NCI-H2227 treated with DMSO at 0.1 percent for 48 hours (cell line): ENCODE results near the gene WBP2.

Experiments used
- DNase-seq: peaks from one replicate; lab custom pipeline; 2025; lab: John Stamatoyannopoulos, UW

Gene WBP2

DNA sequence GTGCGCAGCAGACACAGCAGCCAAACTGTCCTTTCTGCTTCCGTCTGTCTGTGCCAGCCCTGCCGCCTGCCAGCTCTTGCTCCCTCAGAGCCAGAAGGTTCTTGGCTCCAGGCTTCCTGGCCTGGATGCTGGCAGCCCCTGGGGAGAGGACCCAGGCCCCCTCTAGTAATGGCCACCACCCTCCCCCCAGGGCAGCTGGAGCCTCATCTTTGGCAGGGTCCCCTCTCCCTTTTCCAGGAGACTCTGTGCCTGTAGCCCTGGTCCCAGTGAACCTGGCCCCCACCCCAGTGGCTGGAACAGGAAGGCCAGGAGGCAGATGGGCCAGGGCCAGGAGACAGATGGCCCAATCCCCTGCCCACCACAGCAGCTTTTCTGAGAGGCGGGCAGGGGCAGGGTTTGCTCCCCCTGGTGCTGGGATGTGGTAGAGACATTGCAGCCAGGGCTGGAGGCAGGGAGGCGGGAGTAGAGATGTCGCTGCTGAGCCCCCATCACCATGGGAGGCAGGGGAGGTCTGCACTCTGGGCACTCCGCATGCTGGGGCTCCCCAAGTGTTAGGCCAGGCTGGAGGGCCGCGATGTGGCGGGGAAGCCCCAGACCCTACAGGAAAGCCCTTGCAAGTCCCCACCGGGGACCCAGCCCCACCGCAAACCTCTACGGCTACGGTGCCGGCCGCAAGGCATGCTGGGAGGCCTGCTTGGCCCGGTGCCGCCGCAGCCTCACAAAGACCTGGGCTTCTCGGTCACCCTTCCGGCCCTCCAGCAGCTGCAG lies 27.6 kb downstream of the WBP2 start:
- DNase-seq = peak; percentile 50

DNA sequence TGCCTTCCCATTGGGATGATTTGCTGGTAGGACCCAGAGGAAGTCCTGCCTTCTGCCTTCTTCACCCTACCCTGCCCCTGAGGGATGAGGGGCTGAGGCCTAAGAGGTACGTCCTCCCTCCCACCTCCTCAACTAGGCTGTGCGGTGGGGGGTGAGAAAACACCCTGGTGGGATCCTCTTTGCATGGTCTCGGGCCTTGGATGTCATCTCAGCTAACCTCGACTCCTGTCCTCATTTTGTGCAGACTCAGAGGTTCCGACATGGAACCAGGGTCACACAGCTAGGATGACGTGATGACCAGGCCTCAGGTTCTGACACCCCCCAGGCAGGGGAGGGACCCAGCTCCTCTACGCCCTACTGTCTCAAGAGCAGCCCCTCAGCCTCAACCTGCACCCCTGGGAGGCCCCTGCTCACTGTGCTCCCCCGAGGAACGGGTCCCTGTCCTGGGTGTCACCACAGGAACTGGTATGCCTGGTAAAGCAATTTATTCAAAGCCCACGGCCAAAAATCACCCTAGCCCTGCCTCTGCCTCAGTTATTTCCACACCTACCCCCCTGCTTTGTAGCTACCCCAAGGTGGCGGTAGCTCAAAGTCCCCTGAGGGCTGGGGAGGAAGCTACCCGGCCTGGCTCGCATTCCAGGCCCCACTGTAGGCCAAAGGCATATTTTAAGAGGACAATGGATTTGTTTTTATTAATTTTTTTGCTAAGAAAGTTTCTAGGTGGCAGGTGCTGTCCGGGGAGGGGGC lies 28.4 kb downstream of the WBP2 start:
- no peak for DNase-seq

DNA sequence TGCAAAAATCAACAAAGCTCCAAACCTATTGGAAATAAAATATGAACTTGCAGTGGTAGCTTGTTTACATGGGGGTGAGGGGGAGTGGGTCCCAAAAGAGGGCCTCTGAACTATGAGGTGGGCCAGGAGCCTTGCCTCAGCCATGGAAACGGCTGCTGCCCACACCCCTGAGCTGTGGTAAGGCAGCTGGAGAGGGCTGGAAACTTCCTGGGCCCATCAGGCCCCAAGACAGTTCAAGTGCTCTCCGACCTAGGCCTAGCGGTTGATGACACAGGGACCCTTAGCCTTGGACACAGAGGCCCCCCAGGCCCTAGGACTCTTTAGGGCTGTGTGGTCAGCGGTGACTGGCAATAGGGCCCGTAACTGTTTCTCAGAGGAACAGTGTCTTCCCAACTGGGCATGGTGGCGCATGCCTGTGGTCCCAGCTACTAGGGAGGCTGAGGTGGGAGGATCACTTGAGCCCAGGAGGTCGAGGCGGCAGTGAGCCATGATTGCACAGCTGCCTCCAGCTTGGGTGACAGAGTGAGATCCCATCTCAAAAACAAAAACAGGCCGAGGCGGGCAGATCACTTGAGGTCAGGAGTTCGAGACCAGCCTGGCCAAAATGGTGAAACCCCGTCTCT lies 29.3 kb downstream of the WBP2 start:
- no peak for DNase-seq

DNA sequence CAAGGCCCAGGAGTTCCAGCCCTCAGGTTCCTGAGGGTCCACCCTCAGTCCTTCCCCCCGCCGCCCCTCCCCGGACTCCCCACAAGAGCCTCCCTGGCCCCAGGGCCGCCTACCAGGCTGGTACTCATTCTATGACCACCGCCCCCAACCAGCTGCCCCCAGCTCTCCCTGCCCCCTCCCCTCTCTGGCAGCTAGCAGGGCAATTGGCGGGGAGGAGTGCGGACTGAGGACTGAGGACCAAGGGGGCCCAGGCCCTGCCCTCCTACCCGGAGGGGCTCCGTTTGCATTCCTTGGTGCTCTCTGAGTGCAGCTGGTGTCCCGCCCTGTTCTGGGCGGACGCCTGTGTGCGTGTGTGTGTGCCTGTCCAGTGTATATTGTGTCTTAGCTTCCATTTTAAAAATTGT lies 30.0 kb downstream of the WBP2 start:
- no peak for DNase-seq

DNA sequence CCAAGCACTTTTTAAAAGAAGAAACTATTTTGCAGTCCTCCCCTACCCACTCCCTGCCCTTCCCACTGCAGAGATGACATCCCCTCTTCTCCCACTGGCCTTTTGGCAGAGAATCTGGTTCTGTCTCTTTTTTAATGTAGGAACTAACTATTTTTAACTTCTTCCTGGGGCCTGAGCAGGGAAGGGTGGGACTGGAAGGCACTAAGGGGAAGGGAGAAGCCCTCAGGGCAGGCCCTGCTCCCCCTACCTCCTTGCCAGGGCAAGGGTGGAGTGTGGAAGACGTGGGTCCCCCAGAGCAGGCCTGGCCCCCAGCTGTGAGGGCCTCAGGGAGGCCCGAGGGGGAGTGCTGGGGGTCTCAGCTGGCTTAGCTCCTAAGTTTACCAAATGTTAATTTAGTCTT lies 30.5 kb downstream of the WBP2 start:
- no peak for DNase-seq

DNA sequence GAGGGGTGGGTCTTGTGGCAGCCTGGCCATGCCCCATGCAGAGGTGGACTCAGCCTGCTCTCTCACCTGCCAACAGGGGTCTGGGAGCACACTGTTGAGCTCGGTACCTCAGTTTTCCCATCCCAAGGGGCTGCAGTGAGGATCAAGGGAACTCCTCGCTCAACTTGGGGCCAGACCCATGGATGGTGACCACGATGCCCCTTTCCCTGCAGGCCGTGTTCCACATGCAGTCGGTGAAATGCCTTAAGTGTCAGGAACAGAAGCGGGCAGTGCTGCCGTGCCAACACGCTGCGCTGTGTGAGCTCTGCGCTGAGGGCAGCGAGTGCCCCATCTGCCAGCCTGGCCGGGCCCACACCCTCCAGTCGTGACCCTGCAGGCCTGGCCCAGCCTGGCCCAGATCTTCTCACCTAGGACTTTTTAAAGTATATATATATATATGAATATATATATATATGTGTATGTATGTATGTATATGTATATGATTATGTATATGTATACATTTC lies 31.0 kb downstream of the WBP2 start:
- DNase-seq = no peak

DNA sequence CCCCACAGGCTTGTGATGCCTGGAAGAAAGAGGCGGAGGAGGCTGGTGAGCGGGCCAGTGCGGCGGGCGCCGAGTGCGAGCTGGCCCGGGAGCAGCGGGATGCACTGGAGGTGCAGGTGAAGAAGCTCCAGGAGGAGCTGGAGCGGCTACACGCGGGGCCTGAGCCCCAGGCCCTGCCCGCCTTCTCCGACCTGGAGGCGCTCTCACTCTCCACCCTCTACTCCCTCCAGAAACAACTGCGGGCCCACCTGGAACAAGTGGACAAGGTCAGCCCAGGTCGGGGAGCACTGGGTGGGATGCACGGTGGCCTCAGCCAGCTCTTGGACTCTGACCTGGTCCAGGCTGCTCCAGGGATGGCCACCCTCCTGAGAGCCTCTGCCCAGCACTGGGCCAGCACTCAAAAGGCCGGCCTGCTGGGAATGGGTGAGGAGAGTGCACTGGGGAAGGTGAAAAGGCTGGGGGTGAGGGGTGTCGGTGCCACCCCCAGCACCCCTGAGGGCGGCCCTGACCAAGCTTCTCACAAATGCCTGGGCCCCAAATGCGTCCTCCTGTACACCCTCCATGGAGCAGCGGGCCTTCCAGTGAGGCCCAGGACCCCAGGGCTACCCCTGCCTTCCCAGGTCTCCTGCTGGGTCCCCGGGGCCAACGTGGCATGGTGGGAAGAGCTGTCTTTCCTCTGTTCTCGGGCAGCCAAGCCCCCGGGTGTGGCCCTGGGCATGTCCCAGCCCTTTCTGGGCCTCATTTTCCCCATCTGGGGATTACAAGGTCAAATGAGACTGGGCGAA lies 31.7 kb downstream of the WBP2 start:
- no peak for DNase-seq

DNA sequence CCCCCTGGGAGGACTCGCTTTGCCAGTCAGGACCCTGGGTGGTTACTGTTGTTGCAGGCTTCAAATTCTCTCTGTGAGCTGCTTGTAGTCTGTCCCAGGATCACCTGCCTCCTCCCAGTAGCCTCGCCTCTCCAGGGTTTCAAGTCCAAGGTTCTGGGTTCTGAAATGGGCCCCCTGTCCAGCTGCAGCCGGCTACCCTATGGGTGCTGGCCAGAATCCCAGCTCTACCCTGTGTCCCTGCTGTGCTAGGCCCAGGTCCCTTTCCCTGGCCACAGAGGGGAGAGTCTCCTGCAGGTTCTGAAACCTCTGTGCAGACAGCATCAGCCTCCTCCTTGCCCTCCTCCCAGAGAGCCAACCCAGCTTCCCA lies 32.4 kb downstream of the WBP2 start:
- no peak for DNase-seq

DNA sequence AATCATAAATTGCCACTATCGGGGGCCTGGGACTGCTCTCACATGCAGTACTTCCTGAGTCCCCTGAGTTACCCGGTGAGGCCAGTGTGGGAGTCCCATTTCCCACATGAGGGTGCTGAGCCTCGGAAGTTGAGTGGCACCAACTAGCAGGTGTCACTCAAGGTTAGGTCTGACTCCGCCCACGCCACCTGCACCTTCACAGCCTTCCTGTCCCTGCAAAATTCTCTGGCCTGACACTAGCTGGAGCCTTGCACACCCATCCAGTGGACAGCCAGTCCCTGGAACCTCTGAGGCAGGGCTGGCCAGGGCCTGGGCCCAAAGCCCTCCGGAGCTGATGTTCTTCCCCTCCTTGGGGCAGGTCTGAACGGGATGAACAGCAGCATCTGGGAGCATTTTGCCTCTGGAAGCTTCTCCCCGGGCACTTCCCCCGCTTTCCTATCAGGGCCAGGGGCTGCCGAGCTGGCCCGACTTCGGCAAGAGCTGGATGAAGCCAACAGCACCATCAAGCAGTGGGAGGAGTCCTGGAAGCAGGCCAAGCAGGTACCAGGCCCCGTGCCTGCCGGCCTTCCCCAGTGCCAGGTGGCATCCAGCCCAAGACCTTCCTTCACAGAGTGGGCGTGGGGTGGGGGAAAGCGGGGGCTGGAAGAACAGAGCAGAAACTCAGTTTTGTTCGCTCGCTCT lies 32.9 kb downstream of the WBP2 start:
- DNase-seq = no peak

DNA sequence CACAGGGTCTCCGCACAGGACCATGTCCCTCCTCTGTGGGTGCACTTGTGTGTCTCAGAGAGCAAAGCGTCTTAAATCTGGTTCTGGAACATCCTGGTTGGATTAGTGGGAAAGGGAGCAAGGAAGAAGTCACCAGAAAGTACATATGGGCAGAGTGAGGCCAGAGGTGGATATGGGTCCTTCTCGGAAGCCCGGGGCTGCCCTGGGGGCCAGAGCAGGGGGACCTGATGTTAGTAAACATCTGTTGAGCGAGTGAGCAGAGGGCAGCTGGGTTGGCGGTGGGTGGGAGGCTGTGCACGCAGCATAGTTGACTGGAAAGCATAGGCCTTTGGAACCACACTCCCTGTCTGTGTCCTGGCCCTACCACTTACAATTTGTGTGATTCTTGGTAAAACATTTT lies 33.6 kb downstream of the WBP2 start:
- DNase-seq = no peak

DNA sequence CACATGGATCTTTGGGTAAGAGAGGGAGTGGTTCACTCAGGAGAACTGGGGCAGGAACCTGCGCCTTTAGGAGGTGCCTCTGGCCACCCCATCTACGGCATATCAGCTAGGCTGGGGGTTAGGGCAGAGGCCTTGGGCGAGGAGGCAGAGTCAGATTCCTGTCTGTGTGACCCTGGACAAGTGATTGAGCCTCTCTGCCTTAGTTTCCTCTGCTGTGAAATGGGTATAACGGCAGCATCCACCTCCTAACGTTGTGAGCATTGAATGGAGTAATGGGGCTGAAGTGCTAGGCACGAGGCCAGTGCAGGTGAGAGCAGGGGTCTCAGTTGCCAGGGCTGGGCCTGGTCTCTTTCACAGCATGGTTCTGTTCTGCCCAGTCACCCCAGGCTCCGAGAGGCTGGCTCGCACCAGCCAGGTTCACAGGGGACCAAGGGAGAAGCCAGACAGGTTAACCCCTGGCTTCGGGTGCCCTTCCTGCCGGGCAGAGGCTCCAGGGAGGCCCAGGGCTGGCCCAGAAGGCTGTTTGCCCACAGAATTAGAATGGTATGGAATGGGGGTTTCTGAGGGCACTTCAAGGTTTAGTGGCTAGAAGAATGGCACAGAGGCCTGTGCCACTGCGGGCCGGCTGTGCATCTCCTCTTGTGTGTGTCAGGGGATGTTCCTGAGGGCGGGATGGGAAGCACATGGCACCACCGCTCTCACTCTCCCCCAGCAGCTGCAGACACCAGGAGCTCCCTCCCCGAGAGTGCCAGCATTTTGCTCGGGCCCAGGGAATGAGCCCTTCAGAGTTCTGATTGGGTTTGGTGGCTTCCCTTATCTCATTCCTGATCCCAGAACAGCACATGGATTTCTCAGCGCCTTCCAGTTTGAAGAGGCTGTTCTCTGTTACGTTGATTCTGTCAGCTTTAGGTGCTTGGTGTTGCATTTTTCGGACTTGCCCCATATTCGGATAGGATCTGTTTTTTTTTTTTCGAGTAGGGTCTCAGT lies 34.7 kb downstream of the WBP2 start:
- no peak for DNase-seq

DNA sequence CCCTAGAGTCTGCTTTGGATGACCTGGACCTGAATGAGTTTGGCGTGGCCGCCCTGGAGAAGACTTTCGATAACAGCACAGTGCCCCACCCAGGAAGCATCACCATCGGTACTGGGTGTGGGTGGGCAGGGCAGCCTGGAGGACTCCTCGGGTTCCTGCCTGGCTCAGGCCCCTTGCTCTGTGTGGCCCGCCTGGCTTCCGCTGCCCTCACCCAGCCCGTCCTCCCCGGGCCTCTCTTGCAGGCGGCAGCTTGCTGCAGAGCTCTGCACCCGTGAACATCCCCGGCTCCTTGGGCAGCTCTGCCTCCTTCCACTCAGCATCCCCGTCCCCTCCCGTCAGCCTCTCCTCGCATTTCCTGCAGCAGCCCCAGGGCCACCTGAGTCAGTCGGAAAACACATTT lies 35.5 kb downstream of the WBP2 start:
- no peak for DNase-seq

DNA sequence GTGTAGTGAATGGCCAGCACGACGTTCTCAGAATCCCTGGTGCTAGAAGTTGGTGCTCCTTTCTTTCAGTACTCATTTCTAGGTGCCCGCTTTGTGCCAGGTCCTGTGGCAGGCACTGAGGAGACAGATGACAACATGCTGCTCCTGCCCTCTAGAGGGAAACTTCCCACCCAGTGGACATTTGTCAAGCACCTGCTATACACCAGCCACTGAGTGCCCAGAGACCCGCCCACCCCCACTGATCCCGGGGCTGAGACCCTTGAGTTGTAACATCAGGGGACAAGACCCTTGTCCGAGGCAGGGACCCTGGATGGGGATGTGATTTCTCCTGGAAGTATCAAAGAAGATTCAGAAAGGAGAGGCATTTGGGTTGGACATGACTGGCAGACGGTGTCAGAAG lies 36.0 kb downstream of the WBP2 start:
- no peak for DNase-seq

DNA sequence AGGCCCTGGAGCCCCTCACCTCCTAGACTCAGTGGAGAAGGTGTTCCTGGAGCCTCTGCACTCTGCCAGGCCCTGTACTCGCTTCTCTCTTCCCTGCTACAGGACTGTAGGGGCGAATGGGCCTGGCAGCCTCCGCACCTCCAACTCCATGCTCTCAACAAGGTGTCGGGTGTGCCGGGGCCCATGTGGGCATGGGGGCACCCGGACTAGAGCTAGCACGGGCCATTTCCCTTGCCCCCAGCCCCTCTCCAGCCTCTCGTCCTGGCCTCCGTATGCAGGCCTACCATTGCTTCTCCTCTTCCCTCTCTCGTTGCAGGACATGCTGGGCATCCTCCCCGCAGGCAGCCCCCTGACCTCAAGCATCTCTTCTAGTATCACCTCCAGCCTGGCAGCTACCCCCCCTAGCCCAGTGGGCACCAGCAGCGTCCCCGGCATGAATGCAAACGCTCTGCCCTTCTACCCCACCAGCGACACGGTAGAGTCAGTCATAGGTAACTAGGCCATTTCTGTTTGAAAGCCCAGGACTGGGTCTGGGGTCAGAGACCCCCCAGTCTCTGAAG lies 36.7 kb downstream of the WBP2 start:
- DNase-seq = no peak

DNA sequence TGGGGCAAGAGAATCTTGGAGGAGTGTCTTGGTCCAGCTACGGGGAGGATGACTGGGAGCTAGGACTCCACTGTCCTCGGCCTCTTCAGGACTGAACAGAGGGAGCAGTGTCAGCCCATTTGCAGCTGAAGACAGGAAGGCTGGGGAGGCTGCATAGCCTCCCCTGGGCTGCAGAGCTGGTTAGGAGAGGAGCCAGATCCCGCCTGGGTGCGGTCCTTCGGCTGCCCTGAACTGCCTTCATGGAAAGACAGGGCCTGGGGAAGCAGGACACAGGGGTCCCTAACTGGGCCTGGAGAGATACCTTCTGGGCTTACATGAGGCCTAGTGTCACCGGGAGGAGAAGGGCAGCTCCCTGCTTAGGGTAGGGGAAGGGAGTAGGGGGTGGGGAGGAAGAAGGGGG lies 37.6 kb downstream of the WBP2 start:
- no peak for DNase-seq

DNA sequence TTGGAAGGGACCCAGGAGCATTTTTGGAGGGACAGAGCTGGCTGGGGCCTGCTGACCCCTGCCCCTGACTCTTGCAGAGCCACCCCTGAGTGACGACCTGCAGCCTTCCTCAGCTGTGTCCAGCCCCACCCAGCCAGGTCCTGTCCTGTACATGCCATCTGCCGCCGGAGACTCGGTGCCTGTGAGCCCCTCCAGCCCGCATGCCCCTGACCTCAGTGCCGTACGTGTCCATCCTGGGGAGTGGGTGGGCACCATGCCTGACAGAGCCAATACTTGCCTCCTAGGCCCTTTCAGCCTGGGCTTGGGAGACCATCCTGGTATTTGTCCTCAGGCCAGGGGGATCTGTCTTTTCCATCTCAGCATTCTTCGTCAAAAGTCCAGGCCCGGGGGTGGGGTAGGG lies 38.4 kb downstream of the WBP2 start:
- no peak for DNase-seq

DNA sequence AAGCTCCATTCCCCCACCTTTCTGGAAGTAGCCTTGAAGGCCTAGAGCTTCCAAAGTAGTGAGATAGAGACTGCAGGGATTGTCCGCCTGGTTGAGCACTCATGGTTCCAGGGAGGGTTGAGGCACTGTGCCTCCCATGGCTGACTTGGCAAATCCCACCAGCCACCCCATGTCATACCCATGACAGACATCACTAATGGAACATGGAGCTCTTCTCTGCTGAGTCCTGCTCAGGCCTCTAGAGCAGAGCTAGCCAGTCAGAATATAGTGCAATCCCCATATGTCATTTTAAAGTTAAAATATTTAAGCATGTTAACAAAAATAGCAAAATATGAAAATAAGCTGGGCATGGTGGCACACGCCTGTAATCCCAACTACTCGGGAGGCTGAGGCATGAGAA lies 39.7 kb downstream of the WBP2 start:
- DNase-seq = no peak

DNA sequence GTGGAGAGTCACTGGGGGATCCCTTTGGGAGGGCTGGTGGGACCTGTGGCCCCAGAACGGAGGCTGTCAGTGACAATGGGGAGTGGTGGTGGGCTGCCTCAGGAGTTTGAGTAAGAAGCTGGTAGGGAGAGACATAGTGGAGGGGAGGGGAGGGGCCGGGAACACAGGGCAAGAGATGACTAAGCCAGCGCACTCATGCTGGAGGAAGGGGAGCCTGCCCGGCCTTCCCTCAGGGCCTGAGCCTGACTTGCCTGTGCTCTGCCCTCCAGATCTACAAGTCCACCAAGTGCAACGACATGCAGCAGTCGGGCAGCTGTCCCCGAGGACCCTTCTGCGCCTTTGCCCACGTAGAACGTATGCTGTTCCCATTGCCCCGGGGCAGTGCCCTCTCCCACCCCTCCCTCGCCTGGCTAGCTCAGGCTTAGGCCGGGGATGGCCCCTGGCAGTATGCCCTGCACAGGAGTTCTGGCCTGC lies 40.2 kb downstream of the WBP2 start:
- DNase-seq = no peak

DNA sequence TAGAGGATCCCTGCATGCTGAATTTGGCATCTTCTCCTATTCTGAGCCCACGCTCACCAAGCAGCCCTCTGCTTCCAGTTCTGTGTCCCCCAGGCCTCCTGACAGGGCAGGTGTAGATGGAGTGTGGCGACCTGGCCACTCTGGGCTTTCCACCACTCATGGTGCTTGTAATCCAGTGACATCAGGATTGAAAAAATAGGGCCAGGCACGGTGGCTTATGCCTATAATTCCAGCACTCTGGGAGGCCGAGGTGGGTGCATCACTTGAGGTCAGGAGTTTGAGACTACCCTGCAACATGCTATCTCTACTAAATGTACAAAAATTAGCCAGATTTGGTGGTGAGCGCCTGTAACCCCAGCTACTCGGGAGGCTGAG lies 41.1 kb downstream of the WBP2 start:
- no peak for DNase-seq
